Activated CD4-positive, alpha-beta T cell treated with anti-CD3 and anti-CD28 coated beads, Interleukin-2, amount 50 U/mL, for 4 hours (primary cell): ENCODE data around the gene S100B.
"Not testable (repeated sequence)": the region's sequence is repeated elsewhere in the genome, so short reads cannot be mapped to it uniquely, and the experiment has no call there.

Experiments used
- DNase-seq, 2 experiments: peaks; one replicate each; pipeline ENCODE4 v3.0.0-alpha.2; 2020

S100B gene

DNA sequence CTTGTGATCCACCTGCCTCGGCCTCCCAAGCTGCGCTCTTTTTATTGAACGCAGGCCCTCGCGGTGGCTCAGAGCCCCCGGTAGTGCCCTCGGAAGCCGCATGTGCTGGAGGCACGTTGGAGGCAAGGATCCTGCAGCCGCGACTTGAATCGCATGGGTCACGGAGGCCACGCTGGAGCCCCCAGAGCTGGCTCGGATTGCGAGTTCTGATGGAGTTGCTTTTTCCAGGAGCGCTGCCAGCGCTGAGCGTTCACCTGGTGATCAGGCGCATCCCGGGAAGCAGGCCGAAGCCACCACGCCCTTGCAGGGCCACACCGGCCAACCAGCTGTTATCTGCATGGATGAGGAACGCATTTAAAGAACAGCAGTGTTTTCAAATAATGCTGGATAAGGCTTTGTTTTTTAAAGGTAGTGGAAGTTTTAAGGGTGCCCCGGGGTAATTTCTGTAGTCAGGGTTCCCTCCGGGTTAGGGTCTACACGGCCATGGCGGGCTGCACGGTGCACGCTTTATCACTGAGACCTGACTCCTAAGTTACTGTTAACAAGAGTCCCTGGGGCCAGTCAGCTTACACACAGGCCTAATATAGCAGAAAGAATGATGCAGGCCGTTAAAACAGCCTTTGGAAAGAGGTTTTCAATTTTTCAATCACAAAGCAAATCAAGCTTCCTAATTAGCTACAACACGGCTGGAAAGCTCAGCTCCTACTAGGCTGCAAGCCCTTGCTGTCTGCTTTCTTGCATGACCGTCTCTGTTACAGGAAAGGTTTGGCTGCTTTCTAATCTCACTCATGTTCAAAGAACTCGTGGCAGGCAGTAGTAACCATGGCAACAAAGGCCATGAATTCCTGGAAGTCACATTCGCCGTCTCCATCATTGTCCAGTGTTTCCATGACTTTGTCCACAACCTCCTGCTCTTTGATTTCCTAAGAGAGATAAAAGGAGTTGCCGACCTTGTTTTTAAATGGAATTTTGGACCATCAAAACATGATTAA is 6.0 kb downstream of the S100B start:
- no peak for DNase-seq

- DNase-seq = no peak
Observed at GRCh38 chr21:46597896-46598343, 7.0 kb downstream of the S100B start.

GRCh38 chr21:46597031-46597430 is 7.9 kb downstream of the S100B start:
- DNase-seq = no peak

GRCh38 chr21:46596201-46596600 is 8.7 kb downstream of the S100B start:
- no peak for DNase-seq

- no peak for DNase-seq
Observed at GRCh38 chr21:46594276-46594675, 10.6 kb downstream of the S100B start.

DNA sequence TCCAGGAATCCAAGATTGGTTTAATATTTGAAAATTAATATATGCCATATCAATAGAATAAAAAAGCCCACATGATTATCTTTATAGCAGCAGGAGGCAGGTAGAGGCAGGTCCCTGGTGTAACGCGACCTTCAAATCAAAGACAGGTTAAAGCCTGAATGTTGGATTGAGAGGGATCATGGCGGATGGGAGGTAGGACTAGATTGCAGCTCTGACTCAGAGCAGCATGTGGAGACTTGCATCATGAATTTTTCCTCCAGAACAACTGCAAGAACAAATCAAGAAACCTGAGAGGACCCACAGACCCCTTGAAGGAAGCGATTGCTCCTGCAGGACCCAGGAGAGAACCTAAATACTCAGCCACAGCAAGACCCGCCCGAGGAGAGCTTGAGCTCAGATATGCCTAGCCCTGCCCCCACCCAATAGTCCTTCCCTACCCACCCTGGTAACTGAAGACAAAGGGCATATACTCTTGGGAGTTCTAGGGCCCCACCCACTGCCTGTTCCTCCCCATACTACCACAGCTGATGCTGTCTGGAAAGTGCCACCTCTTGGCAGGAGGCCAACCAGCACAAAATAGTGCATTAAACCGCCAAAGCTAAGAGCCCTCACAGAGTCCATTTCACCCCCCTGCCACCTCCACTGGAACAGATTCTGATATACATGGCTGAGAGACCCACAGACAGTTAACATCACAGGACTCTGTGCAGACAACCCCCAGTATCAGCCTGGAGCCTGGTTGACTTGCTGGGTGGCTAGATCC is 19.5 kb downstream of the S100B start:
- DNase-seq = no peak

DNA sequence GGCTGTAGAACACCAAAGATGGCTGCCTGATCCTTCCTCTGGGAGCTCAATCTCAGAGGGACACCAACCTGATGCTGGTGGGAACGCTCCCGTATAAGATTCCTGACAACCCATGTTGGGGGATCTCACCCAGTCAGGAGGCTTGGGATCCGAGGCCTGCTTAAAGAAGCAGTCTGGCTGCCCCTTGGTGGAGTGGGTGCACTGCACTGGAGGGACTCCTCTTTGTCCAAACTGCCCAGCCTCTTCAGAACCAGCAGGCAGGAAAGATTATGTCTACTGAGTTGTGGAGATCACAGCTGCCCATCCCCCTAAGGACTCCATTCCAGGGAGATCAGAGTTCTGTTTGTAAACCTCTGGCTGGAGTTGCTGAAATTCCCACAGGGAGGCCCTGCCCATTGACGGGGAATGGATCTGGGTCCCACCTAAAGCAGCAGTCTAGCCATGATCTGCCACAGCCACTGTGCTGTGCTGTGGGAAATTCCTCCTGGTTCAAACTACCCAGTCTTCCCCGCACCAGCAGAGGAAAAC is 23.0 kb downstream of the S100B start:
- DNase-seq = no peak

- DNase-seq = not testable (repeated sequence)
Observed at GRCh38 chr21:46579394-46579793, 25.5 kb downstream of the S100B start.

DNA sequence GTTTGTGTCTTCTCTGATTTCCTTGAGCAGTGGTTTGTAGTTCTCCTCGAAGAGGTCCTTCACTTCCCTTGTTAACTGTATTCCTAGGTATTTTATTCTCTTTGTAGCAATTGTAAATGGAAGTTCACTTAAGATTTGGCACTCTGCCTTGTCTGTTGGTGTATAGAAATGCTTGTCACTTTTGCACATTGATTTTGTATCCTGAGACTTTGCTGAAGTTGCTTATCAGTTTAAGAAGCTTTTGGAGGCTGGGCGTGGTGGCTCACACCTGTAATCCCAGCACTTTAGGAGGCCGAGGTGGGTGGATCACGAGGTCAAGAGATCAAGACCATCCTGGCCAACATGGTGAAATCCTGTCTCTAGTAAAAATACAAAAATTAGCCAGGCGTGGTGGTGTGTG is 27.1 kb downstream of the S100B start:
- not testable (repeated sequence) for DNase-seq

- DNase-seq = no peak
Observed at GRCh38 chr21:46572850-46573249, 32.0 kb downstream of the S100B start.

DNA sequence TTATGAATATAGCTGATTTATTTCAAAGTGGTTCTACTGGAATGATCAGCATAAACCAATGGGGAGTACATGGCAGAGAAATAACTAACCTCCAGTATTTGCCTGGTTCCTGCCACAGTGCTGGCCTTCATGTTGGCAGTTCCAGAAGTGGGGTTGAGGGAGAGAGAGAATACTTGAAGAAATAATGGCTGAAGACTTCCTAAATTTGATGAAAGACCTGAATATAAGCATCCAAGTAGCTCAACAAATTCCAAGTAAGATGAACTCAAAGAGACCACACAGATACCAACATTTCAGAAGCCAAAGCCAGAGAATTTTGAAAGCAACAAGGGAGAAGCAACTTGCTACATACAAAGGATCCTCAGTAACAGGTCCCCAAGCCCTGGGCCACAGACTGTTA is 34.3 kb downstream of the S100B start:
- no peak for DNase-seq

- DNase-seq = no peak
Observed at GRCh38 chr21:46570119-46570518, 34.8 kb downstream of the S100B start.

DNA sequence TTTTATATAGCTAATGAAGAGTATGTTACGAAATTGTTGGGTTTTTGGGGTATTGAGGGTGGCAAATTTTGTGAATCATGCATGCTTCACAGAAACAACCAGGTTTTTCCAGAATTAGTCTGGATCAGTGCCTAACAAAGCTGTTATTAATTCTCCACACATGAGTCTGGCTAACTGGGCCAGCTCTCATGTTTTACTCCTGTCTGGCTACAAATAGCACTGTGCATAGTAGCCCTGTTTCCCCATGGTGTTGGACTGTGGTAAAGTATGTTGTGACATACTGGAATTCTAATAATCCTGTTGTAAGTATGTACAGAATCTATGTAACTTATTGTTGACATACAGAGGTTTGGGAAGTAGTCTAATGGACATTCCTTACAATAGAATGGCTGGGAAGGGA is 35.8 kb downstream of the S100B start:
- DNase-seq = no peak

- no peak for DNase-seq
Observed at GRCh38 chr21:46568562-46568961, 36.3 kb downstream of the S100B start.

GRCh38 chr21:46567348-46567747 is 37.5 kb downstream of the S100B start:
- DNase-seq = no peak

GRCh38 chr21:46564391-46564790 is 40.5 kb downstream of the S100B start:
- DNase-seq = no peak

DNA sequence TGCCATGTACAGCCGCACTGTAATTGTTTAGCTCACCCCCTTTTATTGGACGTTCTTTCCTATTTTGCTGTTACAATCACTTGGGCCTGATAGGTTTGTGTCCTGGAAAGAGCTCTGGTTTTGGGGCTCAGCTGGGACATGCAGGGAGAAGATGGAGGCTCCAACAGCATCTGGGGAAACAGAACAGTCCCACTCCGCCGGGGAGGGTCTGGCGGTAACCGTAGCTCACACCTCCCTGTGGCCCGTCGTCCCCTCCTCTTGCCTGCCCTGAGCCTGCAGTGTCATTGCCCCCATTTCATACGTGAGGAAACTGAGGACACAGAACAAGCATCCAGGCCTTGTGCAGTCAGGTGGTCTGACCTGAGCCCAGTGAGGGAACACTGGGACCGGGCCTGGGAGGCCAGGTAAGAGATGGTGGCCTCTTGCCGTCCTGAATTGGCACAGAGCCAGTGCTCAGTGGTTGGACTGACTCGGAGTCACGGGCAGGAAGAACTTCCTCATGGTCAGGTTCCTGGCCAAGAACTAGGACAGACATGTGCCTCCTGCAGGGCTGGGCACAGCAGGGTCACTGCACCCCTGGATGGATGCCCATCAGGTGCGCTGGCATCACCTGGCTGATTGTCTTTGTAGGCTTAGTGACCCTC is 41.8 kb downstream of the S100B start:
- no peak for DNase-seq

GRCh38 chr21:46562472-46562871 is 42.4 kb downstream of the S100B start:
- DNase-seq = no peak

DNA sequence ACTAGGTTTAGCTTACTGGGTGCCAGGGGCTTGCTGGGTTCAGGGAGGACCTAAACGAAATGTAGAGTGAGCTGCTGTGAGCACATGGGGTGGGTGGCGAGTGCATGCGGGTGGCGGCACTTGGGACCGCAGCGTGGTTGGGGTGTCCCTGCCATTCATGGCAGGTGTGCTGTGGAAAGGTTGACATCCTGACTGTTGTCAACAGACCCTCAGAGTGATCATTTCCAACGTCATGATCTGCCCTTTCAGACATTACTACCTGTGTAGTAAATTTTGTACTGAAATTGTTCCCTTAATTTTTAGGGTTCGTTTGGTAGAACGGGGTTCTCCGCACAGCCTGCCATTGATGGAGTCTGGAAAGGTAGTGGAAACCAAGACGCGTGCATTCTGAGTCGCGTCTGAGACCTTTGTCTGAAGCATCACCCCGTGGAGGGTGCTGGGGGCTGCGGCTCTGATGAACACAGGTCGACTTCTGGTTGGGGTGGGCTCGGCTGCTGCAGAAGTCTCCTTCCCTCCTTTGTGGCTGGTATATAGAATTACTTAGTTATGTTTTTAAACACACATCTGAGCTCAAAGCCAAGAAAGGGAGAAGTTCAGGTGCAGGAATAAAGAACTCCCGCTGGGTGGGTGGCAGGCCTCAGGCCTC is 43.3 kb downstream of the S100B start:
- DNase-seq = no peak

DNA sequence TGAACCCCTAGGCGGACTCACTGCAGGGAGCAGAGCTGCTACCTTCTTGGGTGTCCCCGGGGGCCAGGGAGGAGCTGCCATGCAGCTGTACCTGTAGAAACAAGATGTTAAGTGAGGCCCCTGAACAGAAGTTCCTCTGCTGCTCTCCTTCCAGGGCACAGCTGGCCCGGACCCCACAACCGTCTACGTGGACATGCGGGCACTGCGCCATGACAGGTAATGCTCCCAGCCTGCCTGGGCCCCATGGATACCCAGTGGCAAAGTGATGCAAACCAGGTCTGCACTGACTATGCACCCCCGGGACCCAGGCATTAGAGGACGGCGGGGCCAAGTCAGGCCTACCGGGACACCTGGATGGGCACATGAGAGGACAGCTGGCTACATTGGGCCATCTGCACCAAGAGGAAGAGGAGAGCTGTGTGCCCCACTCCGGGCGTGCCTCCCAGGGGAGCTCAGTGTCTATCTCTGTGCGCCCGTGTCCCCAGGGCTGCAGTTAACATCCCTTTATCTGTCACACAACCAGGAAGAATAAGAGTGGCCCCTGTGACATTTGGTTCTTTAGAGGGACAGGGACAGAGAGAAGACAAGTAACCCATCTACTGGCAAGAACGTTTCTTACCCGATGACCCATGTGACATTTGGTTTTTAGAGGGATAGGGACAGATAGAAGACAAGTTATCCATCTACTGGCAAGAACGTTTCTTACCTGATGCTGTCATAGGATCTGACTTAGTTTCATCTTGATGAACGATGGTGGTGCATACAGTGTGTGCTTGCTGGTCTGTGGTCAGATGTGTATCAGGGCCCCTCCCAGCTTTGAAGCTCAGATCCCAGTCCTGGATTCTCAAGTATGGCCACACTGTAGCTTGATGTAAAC is 44.1 kb downstream of the S100B start:
- no peak for DNase-seq

GRCh38 chr21:46559291-46559983 is 45.4 kb downstream of the S100B start:
- DNase-seq = peak; percentile 43 to 44
